ENCODE data around the gene OR2T11. TPM values are rescaled to one million over a fixed set of nuclear protein-coding genes. Genes with fewer than 3 reads are reported as not detected.
"Not testable (repeated sequence)": the region's sequence is repeated elsewhere in the genome, so short reads cannot be mapped to it uniquely, and the experiment has no call there.

OR2T11 gene
- total RNA-seq, 1 experiment from 2014 or later = not detected

- H3K27ac ChIP-seq; POLR2A ChIA-PET (ENCODE audit: unreplicated experiment); H3K4me3 ChIP-seq; BruUV-seq (replicated peaks); H3K79me2 ChIP-seq (ENCODE audit: low read depth); H4K20me1 ChIP-seq (ENCODE audit: insufficient read depth); H3K9me2 ChIP-seq (ENCODE audit: insufficient read depth); intact Hi-C loops (cut with micrococcal nuclease; ENCODE audit: unreplicated experiment); H3K36me3 ChIP-seq (ENCODE audit: low read depth); CTCF ChIA-PET; H3K4me1 ChIP-seq (replicated peaks; ENCODE audit: insufficient read depth); H2AFZ ChIP-seq; H3F3A ChIP-seq (ENCODE audit: insufficient read depth, low read depth); DNase-seq; H3K9me3 ChIP-seq (ENCODE audit: insufficient read depth, low read depth); H3K27me3 ChIP-seq (ENCODE audit: insufficient read depth, low read depth); H3K4me2 ChIP-seq: not testable (repeated sequence)
Measured at GRCh38 chr1:248648770-248649536, 14.1 kb upstream of the OR2T11 start.

- H3K9me2 ChIP-seq (ENCODE audit: insufficient read depth); H3K4me2 ChIP-seq; intact Hi-C loops (cut with micrococcal nuclease; ENCODE audit: unreplicated experiment); H4K20me1 ChIP-seq (ENCODE audit: insufficient read depth); DNase-seq; H3K36me3 ChIP-seq (ENCODE audit: low read depth); H3K79me2 ChIP-seq (ENCODE audit: low read depth); H3K4me1 ChIP-seq (replicated peaks; ENCODE audit: insufficient read depth); CTCF ChIA-PET; H3K27ac ChIP-seq; H3K4me3 ChIP-seq; H3F3A ChIP-seq (ENCODE audit: insufficient read depth, low read depth); H3K27me3 ChIP-seq (ENCODE audit: insufficient read depth, low read depth); BruUV-seq (replicated peaks); H3K9me3 ChIP-seq (ENCODE audit: insufficient read depth, low read depth); H2AFZ ChIP-seq; POLR2A ChIA-PET (ENCODE audit: unreplicated experiment): not testable (repeated sequence)
Measured at GRCh38 chr1:248645178-248645577, 10.3 kb upstream of the OR2T11 start, which contains the start of gene OR2T35. Gene OR2T35 (minus strand): TSS chr1:248645278. CDS start chr1:248639258, 6,020 bp downstream.

GRCh38 chr1:248642971-248643651 is 8.2 kb upstream of the OR2T11 start:
- H3K9me3 ChIP-seq (ENCODE audit: insufficient read depth, low read depth); DNase-seq; BruUV-seq (replicated peaks); POLR2A ChIA-PET (ENCODE audit: unreplicated experiment); H3K36me3 ChIP-seq (ENCODE audit: low read depth); H2AFZ ChIP-seq; H4K20me1 ChIP-seq (ENCODE audit: insufficient read depth); H3K9me2 ChIP-seq (ENCODE audit: insufficient read depth); H3K4me1 ChIP-seq (replicated peaks; ENCODE audit: insufficient read depth); H3K27ac ChIP-seq; H3K79me2 ChIP-seq (ENCODE audit: low read depth); H3K4me3 ChIP-seq; H3F3A ChIP-seq (ENCODE audit: insufficient read depth, low read depth); H3K27me3 ChIP-seq (ENCODE audit: insufficient read depth, low read depth); intact Hi-C loops (cut with micrococcal nuclease; ENCODE audit: unreplicated experiment); H3K4me2 ChIP-seq; CTCF ChIA-PET: not testable (repeated sequence)

GRCh38 chr1:248641583-248641982 is 6.7 kb upstream of the OR2T11 start:
- not testable (repeated sequence) for H3K4me1 ChIP-seq (replicated peaks; ENCODE audit: insufficient read depth)

GRCh38 chr1:248640906-248641305 is 6.0 kb upstream of the OR2T11 start:
- H3K27ac ChIP-seq; H4K20me1 ChIP-seq (ENCODE audit: insufficient read depth); H2AFZ ChIP-seq; DNase-seq; H3K4me3 ChIP-seq; intact Hi-C loops (cut with micrococcal nuclease; ENCODE audit: unreplicated experiment); H3K9me3 ChIP-seq (ENCODE audit: insufficient read depth, low read depth); BruUV-seq (replicated peaks); H3K9me2 ChIP-seq (ENCODE audit: insufficient read depth); H3K36me3 ChIP-seq (ENCODE audit: low read depth); H3K4me1 ChIP-seq (replicated peaks; ENCODE audit: insufficient read depth); CTCF ChIA-PET; POLR2A ChIA-PET (ENCODE audit: unreplicated experiment); H3F3A ChIP-seq (ENCODE audit: insufficient read depth, low read depth); H3K4me2 ChIP-seq; H3K27me3 ChIP-seq (ENCODE audit: insufficient read depth, low read depth); H3K79me2 ChIP-seq (ENCODE audit: low read depth): not testable (repeated sequence)

More at GRCh38 chr1:248641583-248641982, 6.7 kb upstream of the OR2T11 start:
- CTCF ChIA-PET; intact Hi-C loops (cut with micrococcal nuclease; ENCODE audit: unreplicated experiment); H3F3A ChIP-seq (ENCODE audit: insufficient read depth, low read depth); H3K9me3 ChIP-seq (ENCODE audit: insufficient read depth, low read depth); H3K27ac ChIP-seq; H3K9me2 ChIP-seq (ENCODE audit: insufficient read depth); BruUV-seq (replicated peaks); H3K27me3 ChIP-seq (ENCODE audit: insufficient read depth, low read depth); H4K20me1 ChIP-seq (ENCODE audit: insufficient read depth); DNase-seq; H2AFZ ChIP-seq; H3K4me3 ChIP-seq; H3K79me2 ChIP-seq (ENCODE audit: low read depth); H3K4me2 ChIP-seq; H3K36me3 ChIP-seq (ENCODE audit: low read depth); POLR2A ChIA-PET (ENCODE audit: unreplicated experiment): not testable (repeated sequence)

GRCh38 chr1:248639652-248640051 is 4.8 kb upstream of the OR2T11 start:
- H3F3A ChIP-seq (ENCODE audit: insufficient read depth, low read depth); H3K4me1 ChIP-seq (replicated peaks; ENCODE audit: insufficient read depth); H4K20me1 ChIP-seq (ENCODE audit: insufficient read depth); H3K79me2 ChIP-seq (ENCODE audit: low read depth); intact Hi-C loops (cut with micrococcal nuclease; ENCODE audit: unreplicated experiment); H3K9me3 ChIP-seq (ENCODE audit: insufficient read depth, low read depth); H3K9me2 ChIP-seq (ENCODE audit: insufficient read depth); H3K4me3 ChIP-seq; H3K27ac ChIP-seq; POLR2A ChIA-PET (ENCODE audit: unreplicated experiment); DNase-seq; H3K27me3 ChIP-seq (ENCODE audit: insufficient read depth, low read depth); CTCF ChIA-PET; BruUV-seq (replicated peaks); H2AFZ ChIP-seq; H3K4me2 ChIP-seq; H3K36me3 ChIP-seq (ENCODE audit: low read depth): not testable (repeated sequence)

GRCh38 chr1:248636612-248637011 is 1.7 kb upstream of the OR2T11 start:
- H3K79me2 ChIP-seq (ENCODE audit: low read depth); H3K36me3 ChIP-seq (ENCODE audit: low read depth); BruUV-seq (replicated peaks); H3K9me2 ChIP-seq (ENCODE audit: insufficient read depth); H3K27me3 ChIP-seq (ENCODE audit: insufficient read depth, low read depth); H3K27ac ChIP-seq; H3K4me1 ChIP-seq (replicated peaks; ENCODE audit: insufficient read depth); H3K9me3 ChIP-seq (ENCODE audit: insufficient read depth, low read depth); DNase-seq; H2AFZ ChIP-seq; POLR2A ChIA-PET (ENCODE audit: unreplicated experiment); intact Hi-C loops (cut with micrococcal nuclease; ENCODE audit: unreplicated experiment); CTCF ChIA-PET; H4K20me1 ChIP-seq (ENCODE audit: insufficient read depth); H3K4me3 ChIP-seq; H3K4me2 ChIP-seq; H3F3A ChIP-seq (ENCODE audit: insufficient read depth, low read depth): not testable (repeated sequence)

All from PC-9 (cell line).